Activated CD4-positive, alpha-beta T cell treated with anti-CD3 and anti-CD28 coated beads, Interleukin-2, amount 50 U/mL, for 48 hours (primary cell): ENCODE results near the gene CDK3.
"Not testable (repeated sequence)": the region's sequence is repeated elsewhere in the genome, so short reads cannot be mapped to it uniquely, and the experiment has no call there.

ENCODE experiments used
- DNase-seq, 2 experiments: peaks; one replicate each; pipeline ENCODE4 v3.0.0-alpha.2; 2020

The CDK3 gene

GRCh38 chr17:76017481-76018339, 17.1 kb downstream of the CDK3 start:
- no peak for DNase-seq

- DNase-seq = no peak
Measured at GRCh38 chr17:76018340-76018680, 17.7 kb downstream of the CDK3 start.

GRCh38 chr17:76018801-76019200, 18.1 kb downstream of the CDK3 start:
- DNase-seq = no peak

GRCh38 chr17:76019833-76020467, 19.3 kb downstream of the CDK3 start:
- no peak for DNase-seq

GRCh38 chr17:76022285-76022684, 21.6 kb downstream of the CDK3 start:
- DNase-seq = no peak

GRCh38 chr17:76022973-76023899, 22.6 kb downstream of the CDK3 start:
- DNase-seq = no peak

GRCh38 chr17:76023900-76024237, 23.2 kb downstream of the CDK3 start:
- DNase-seq = no peak

GRCh38 chr17:76024353-76024752, 23.7 kb downstream of the CDK3 start:
- no peak for DNase-seq

GRCh38 chr17:76025294-76025693, 24.6 kb downstream of the CDK3 start:
- no peak for DNase-seq

- DNase-seq = no peak
Measured at GRCh38 chr17:76026714-76027158, 26.1 kb downstream of the CDK3 start.

- no peak for DNase-seq
Measured at GRCh38 chr17:76027159-76027839, 26.6 kb downstream of the CDK3 start, which contains the start of gene EVPL. Gene EVPL (minus strand): TSS chr17:76027306. CDS start chr17:76027198, 108 bp downstream.

- no peak for DNase-seq
Measured at GRCh38 chr17:76032073-76032779, 31.6 kb downstream of the CDK3 start.

- DNase-seq = no peak
Measured at GRCh38 chr17:76032780-76033108, 32.1 kb downstream of the CDK3 start.

- DNase-seq = no peak
Measured at GRCh38 chr17:76033139-76033538, 32.5 kb downstream of the CDK3 start.

GRCh38 chr17:76034428-76035350, 34.0 kb downstream of the CDK3 start:
- DNase-seq = no peak

GRCh38 chr17:76036497-76037261, 36.0 kb downstream of the CDK3 start:
- DNase-seq = no peak

- no peak for DNase-seq
Measured at GRCh38 chr17:76038050-76038449, 37.4 kb downstream of the CDK3 start.

- DNase-seq = no peak
Measured at GRCh38 chr17:76039121-76039520, 38.5 kb downstream of the CDK3 start.

- no peak for DNase-seq
Measured at GRCh38 chr17:76040376-76040775, 39.7 kb downstream of the CDK3 start.

- DNase-seq = not testable (repeated sequence)
Measured at GRCh38 chr17:76042868-76043267, 42.2 kb downstream of the CDK3 start.
